Stimulated activated CD4-positive, alpha-beta T cell treated with anti-CD3 and anti-CD28 coated beads, Interleukin-1b, Interleukin-23, amount 100 ng/mL, for 48 hours (primary cell): ENCODE measurements around the gene BOC.

ENCODE experiments used
- DNase-seq: peaks from one replicate; pipeline ENCODE4 v3.0.0-alpha.2; 2020

Gene BOC

DNA sequence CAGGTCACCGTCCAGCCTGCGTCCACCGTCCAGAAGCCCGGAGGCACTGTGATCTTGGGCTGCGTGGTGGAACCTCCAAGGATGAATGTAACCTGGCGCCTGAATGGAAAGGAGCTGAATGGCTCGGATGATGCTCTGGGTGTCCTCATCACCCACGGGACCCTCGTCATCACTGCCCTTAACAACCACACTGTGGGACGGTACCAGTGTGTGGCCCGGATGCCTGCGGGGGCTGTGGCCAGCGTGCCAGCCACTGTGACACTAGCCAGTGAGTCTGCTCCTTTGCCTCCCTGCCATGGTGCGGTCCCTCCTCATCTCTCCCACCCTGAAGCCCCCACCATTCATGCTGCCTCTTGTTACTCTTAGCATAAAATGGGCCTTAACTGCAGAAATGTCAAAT is 39.2 kb downstream of the BOC start:
- DNase-seq: no peak

DNA sequence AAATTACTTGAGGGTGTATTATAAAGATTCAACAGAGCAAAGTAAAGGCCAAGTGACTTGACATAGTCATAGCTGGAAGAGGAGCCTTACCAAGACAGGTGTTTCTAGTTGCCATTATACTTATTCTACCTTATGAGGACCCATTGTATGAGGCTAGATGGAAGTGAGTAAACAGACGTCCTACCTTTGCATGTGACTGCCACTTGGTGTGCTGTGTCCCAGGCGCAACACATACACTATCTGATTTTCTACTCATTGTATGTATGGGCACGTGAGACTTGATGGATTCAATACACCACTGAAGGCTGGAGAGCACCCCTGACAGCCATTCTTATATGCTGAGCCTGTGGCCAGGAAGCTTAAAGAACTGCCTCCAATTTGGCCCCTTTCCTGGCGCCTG is 40.5 kb downstream of the BOC start:
- DNase-seq: no peak

DNA sequence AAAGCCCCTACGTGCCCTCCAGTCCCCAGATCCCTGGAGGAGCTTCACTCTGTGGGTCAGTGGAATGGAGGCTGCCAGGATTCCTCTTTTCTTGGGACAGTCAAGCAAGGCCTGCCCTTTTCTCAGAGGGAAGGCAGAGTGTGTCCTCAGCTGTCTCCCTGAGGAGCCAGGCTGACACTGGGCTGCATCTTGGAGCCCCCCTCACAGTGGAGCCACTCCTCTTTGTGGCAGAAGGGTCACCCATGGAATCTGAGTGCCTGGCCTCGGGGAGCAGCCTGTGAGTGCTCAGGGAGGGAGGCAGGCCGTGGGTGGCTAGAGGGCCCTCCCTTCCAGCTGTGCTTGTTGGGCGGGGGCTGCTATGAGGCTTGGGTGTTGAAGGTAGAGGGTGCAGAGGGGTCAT is 41.2 kb downstream of the BOC start:
- no peak for DNase-seq

GRCh38 chr3:113253702-113254101 is 42.3 kb downstream of the BOC start:
- DNase-seq: no peak

DNA sequence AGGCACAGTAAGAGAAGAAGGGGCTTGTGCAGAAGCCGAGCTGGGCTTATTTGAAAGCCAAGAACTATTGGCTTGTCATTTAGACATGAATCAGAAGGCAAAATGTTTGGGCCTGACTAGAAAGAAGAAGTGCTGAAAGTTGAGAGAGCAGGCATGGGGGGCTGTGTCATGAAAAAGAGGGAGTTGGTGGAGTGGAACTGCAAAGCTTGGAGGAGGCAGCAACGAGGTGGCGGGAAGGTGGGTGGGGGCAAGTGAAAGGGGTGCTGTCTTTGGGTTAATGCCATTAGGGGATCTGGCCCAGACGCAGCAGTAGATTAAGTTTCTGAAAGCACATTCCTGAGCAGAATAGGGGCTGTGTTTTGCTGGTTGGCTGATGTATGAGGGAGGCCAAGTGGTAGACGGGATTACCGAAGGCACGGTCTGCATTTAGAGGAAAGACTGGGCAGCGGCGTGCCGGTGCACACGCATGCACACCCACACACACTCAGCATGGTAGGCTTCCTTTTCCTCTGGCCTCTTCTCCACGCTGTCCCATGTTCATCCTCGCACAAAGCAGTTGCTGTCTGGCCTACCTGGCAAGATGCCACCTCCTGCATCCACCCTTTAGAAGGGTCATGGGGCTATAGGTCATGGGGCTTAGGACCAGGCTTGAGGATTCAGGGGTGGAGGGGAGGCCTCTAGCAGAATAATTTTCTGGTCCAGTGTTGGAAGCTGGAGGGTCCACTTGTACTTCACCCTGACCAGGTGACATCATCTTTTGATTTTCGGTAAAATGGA is 43.0 kb downstream of the BOC start:
- DNase-seq: no peak

DNA sequence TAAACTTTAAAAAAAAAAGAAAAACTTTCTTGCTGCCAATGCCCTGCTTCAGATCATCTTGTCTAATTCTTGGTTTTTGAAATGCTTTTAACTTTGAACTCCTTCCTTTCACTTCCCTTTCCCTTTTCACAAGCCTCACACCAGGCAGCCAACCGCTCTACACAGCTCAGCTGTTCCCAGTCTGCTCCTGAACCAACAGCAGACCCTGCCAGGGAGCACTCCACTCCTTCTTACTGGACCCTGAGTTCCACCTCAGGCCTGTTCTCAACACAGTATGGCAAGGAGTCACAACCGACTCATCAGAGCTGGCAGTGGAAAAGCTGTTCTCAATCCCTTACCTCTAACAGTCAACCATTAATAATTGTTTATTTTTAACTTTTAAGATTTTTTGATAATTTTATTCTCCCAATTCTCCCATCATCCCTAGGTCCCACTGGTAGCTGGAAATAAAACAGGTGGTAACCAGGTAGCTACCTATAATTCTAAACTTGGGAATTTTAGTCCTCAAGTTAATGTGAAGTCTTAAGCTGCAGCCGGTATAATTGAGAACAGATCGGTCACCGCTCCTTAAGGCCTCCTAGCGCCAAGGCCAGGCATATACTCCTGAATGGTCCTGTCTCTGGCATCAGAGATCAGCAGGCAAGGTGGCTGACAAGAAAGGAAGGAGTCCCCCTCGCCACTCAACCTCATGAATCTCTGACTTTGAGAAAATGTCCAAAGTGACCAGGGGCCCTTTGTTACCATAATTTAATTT is 43.9 kb downstream of the BOC start:
- DNase-seq: no peak

DNA sequence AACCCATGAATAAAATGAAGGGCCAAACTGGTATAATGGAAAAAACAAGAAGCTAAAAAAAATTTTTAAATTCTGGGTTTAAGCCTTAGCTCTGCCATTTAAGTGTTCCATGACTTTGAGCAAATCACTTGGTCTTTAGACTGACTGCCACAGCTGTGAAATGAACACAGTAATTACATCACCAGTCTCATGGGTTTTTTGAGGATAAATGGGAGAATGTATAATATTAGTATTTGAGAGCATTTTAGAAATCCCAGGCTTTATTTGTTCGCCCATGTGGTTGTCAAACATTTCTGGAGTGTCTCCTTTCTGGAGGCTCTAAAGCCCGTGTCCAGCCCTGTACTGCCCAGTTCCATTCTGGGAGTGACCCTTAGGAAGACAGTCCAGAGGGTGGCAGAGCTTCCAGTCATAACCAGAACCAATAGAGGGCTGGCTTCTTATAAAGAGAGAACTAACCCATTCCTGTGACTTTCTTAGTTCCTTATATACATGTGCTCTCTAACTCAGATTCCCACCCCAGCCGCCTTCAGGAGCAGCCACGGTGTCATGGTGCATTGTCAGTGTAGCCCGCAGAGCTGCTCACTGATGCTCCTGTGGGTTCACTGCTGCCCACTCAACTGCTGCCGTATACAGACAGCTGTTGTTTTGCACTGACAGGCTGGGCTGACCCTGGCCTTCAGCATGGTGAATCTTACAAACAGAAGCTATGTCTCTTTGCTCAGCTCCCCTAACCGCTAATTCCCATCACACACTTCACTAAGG is 44.7 kb downstream of the BOC start:
- DNase-seq: no peak

GRCh38 chr3:113258361-113258760 is 47.0 kb downstream of the BOC start:
- DNase-seq: no peak

DNA sequence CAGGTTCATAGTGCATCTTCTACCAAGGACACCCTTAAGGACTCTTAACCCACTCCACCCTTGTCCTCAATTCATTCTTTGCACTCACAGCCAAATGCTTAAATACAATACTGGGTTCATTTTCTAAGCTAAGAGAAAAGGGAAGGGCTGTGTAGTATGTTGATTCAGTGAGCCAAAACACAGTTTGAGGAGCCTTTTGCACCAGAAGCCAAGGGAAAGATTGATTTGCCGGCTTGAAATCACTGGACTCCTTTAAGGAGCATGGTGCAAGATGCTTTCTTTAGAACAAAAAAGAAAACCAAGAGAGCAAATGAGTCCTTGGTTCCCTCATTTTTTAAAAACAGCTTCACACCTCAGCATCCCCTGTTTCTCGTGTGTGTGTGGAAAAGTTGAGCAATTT is 47.8 kb downstream of the BOC start:
- DNase-seq: no peak

DNA sequence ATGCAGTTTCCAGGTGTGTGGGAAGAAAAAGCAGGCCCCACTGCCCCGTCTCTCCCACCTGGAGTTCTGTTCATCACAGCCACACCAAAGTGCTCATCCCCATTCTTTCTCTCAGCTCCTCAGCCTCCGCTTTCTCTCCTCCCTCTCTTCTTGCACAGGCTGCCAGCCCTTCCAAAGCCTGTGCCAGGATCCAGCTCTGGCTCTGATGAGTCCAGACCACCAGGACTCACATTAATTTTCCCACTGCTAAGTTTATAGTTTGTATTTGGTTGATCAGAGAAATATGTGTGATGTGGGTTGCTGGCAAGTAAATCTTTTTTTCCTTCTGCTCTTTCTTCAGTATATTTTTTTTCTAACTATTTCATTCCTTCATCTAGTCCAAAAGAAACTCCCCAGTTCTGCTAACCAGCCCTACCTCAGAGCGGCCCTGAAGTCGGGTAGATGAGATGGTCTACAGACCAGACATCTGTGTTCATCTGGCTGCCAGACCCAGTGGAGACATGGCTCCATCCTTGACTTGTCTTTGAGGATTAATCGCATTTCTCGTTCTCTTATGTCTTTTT is 49.8 kb downstream of the BOC start:
- no peak for DNase-seq

GRCh38 chr3:113261626-113262303 is 50.4 kb downstream of the BOC start:
- DNase-seq: no peak

GRCh38 chr3:113262304-113262665 is 50.9 kb downstream of the BOC start:
- DNase-seq: no peak

- DNase-seq: no peak
These were observed 51.7 kb downstream of the BOC start for GRCh38 chr3:113263020-113263419.

DNA sequence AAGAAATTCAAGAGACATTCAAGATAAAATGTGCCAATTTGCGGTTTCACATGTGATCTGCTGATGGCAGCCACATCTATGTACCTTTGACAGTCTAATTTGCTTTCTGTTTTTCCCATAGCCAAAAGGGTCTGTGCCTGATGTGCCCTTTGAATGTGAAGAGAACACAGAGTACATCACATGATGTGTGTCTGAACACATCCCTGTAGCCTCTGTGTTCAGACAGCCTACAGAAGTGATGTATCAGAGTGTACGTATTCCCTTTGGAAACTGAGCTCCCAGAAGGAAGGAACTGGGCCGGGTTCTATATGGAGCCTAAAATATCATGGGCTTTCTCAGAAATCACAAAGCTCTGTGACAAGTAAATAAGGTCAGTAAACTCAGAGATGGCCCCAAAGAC is 52.4 kb downstream of the BOC start:
- no peak for DNase-seq

DNA sequence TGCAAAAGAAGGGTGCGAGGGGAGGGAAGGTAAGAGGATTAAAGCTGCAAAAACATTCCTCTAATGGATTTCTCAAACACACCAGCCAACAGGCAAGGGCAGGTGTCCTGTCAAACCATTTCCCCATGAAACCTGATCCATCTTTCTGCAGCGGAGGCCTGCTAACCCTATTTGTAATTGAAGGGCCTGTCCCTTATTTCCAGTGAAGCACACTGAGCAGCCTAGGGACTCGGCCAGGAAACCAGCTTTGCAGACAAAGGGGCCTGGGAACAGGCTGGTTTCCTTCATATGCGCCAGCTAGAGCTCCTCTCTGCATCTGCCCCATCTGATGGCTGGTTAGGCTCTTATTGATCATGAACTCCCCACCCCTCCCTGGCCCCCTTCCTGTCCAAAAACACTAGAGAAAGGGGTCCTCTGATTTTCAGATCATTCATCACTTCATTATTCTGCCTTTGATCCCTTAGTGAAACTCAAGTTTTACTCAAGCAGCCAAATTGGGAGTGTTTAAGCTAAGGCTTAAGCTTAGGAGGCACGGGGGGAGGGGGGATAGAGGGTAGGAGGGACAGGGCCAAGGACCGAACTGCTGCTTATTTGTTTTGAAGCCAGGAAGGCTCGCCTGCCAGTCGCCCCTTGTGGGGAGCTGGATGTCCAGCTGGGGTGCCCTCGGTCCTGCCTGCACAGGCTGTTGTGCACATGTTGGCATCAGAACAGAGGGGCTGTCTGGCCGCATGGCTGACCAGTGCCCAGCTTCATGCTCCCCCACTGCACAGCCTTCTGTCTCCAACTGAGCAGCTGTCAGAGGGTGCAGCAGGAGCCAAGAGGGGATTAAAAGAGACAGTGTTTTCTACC is 53.1 kb downstream of the BOC start:
- no peak for DNase-seq

GRCh38 chr3:113265231-113265630 is 53.9 kb downstream of the BOC start:
- no peak for DNase-seq

DNA sequence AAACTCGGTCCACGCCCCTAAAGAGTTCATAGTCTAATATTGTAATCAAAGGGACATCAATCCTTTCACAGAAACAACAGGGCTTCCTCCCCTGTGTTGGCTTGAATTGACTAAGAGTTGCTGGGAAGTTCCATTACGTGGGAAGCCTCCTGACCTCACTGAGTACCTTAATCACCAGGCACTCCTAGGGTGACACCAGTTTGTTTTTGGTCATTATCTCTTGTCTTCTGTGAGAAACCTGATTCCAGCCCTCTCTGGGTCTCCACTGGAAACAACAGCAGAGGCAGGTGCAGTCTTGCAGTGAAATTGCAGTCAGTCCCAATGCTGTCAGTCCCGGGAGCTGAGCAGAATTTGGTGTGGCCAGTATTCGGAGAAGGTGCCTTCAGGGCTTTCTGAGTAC is 55.4 kb downstream of the BOC start:
- DNase-seq: no peak

DNA sequence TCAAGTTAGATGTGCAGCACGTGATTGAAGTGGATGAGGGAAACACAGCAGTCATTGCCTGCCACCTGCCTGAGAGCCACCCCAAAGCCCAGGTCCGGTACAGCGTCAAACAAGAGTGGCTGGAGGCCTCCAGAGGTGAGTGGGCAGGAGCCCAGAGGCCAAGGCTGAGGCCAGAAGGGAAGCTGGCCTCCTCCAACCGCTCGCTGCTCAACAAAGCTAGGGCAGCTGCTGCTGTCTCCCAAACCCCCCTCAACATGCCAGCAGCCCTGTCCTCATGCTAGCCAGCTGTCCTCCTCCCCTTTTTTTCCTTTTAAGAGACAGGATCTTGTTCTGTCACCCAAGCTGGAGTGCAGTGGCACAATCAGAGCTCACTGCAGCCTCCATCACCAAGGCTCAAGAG is 57.0 kb downstream of the BOC start:
- DNase-seq: no peak

GRCh38 chr3:113268942-113269341 is 57.6 kb downstream of the BOC start:
- DNase-seq: no peak

- DNase-seq: no peak
These were observed 58.3 kb downstream of the BOC start for GRCh38 chr3:113269661-113270060.

GRCh38 chr3:113270068-113270467 is 58.7 kb downstream of the BOC start:
- DNase-seq: no peak

DNA sequence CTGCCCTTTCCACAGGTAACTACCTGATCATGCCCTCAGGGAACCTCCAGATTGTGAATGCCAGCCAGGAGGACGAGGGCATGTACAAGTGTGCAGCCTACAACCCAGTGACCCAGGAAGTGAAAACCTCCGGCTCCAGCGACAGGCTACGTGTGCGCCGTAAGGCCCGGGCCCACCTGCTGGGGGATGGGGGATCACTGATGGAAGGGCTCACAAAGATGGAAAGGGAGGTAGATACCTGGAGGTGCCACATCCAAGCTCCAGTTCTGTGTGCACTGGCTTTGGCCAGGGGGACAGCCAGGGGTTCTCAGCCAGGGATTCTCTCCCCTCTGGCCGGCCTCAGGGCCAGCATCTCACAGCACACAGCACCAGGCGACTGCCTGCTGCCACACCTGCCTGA is 59.4 kb downstream of the BOC start:
- DNase-seq: no peak
